Activated naive CD4-positive, alpha-beta T cell treated with Interleukin-2 at 50 U/mL for 16 hours (primary cell): ENCODE data around the gene PCDHB2.
"Not testable (repeated sequence)": the region's sequence is repeated elsewhere in the genome, so short reads cannot be mapped to it uniquely, and the experiment has no call there.

Experiments used
- DNase-seq: peaks from one replicate; pipeline ENCODE4 v3.0.0-alpha.2; 2020

Gene PCDHB2

GRCh38 chr5:141137346-141137745 lies 42.9 kb downstream of the PCDHB2 start:
- DNase-seq, result not testable (repeated sequence)
